ENCODE data around the gene BABAM2.

Gene BABAM2

DNA sequence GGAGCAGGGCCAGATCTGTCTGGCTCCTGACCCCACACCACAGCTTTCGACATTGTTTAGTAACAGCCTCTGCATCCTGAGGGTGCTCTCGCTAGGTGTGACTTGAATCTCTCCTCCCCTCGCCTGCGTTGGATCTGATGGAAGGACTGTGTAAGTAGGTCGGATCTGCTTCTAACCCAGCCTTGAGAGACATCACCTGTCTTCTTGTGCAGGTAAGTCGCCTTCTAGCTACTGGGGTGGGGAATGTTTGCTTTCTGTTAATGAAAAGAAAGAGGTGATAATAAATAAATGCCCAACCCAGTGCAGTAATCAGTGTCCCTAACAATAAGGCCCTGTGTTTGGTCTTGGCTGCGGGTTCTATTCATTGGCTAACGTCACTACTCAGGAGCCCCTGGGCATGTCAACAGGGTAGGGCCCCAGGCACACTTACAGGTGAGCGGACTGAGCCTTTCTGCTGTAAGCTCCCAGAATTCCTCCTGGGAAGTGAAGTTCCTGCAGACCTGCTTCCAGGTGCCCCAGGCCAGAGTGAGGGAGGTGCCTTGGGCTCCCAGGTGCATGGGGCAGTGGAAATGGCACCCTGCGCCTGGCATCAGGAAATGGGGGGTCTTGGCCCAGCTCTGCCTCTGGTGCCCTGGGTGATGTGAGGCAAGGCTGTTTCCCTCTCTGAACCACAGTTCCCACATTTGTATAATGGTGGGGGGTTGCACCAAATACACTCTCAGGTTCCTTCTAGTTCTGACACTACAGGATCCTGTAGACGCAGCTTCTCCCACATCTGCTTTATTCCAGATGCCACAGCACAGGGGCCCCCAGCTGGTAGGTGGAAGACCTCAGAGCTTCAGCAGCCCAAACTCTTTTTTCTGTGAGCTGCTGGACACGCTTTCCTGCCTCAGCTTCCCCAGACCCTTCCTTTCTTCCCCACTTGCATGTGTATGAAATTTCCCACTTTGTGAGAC lies 491.0 kb downstream of the BABAM2 start:
- Histone ChIP-seq H3K27me3 (ENCODE audit: control insufficient read depth, insufficient read depth, low read length) (peaks cover 73% of the 10 kb centered on the region), H3K4me3 (ENCODE audit: low read depth, low read length) (no peak overlapping the region), H3K4me1 (ENCODE audit: control insufficient read depth, insufficient read depth, low read length) (peaks cover 11% of the 10 kb centered on the region), H3K9ac (ENCODE audit: low read length) (no peak overlapping the region), H3K27ac (ENCODE audit: low read depth, low read length) (no peak overlapping the region), H3K36me3 (ENCODE audit: control insufficient read depth, insufficient read depth, low read length) (no peaks in the 10 kb centered on the region), H3K9me3 (ENCODE audit: control insufficient read depth, insufficient read depth, low read depth, low read length) (no peaks in the 10 kb centered on the region)

DNA sequence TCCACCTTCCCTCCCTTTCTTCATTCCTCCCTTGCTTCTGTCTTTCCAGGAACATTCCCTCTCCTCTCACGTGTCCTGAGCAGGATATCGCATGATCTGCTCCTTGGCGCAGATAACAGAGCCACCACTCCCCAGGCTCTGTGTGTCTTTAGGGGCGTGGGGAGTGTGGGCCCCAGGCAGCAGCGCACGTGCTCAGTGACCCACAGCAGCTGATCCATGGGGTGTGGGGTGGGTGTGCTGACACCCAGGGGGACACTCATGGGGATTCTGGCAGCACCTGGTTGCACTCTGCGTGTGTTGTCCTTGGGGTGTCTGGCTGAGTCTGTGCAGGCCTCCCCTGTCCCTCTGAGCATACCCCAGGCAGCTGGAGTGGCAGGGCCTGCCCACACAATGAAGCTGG lies 492.2 kb downstream of the BABAM2 start:
- peaks cover 78% of the 10 kb centered on the region for H3K27me3 ChIP-seq (ENCODE audit: control insufficient read depth, insufficient read depth, low read length)
- peaks cover 7% of the 10 kb centered on the region for H3K4me1 ChIP-seq (ENCODE audit: control insufficient read depth, insufficient read depth, low read length)
- no peak overlapping the region for H3K27ac ChIP-seq (ENCODE audit: low read depth, low read length)
- H3K9me3 ChIP-seq (ENCODE audit: control insufficient read depth, insufficient read depth, low read depth, low read length): no peaks in the 10 kb centered on the region
- no peak overlapping the region for H3K9ac ChIP-seq (ENCODE audit: low read length)
- H3K36me3 ChIP-seq (ENCODE audit: control insufficient read depth, insufficient read depth, low read length): no peaks in the 10 kb centered on the region
- no peak overlapping the region for H3K4me3 ChIP-seq (ENCODE audit: low read depth, low read length)

DNA sequence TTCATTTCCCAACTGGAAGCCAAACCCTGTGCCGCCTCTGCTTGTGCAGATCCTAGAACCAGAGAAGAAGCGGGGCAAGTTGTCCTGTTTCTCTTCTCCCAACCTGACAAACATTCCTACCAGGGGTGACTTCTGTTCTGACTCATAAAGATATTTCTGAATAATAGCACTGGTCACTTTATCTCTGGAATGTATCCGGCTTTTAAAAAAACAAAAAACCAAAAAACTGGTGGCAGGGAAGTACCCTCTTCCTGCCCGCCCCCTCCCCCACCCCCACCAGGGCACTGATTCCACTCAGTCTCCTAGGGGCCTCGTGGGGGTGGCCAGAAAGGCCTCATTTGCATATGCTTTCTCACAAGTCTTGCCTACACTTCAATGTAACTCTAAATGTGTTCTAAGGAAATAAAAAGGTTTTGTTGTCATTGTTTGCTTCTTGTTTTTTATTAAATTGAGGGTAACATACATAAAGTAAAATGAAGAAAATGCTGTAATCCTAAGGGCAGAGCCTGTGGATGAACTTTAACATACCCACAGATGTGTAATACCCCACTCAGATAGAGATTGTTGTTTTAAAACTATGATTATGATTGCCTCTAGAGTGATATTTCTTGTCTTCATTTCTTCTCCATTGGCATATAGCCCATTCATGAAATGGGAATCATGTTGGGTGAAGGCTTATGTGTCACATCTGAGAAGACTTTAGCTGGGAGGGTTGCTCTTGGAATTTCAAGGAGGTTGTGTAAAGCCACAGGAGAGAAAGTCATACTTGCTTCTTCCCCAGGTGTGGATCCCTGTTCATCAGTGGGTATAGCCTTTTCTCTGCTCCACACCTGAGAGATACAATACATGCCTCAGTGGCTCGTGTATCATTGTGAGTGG lies 496.8 kb downstream of the BABAM2 start:
- Histone ChIP-seq H3K9ac (ENCODE audit: low read length) (no peak overlapping the region), H3K27ac (ENCODE audit: low read depth, low read length) (no peak overlapping the region), H3K4me1 (ENCODE audit: control insufficient read depth, insufficient read depth, low read length) (peaks cover 10% of the 10 kb centered on the region), H3K36me3 (ENCODE audit: control insufficient read depth, insufficient read depth, low read length) (no peaks in the 10 kb centered on the region), H3K4me3 (ENCODE audit: low read depth, low read length) (no peak overlapping the region), H3K9me3 (ENCODE audit: control insufficient read depth, insufficient read depth, low read depth, low read length) (no peaks in the 10 kb centered on the region), H3K27me3 (ENCODE audit: control insufficient read depth, insufficient read depth, low read length) (peaks cover 67% of the 10 kb centered on the region)

Data from HUES6 (cell line).